ENCODE results near the gene FKBP7.

DNA sequence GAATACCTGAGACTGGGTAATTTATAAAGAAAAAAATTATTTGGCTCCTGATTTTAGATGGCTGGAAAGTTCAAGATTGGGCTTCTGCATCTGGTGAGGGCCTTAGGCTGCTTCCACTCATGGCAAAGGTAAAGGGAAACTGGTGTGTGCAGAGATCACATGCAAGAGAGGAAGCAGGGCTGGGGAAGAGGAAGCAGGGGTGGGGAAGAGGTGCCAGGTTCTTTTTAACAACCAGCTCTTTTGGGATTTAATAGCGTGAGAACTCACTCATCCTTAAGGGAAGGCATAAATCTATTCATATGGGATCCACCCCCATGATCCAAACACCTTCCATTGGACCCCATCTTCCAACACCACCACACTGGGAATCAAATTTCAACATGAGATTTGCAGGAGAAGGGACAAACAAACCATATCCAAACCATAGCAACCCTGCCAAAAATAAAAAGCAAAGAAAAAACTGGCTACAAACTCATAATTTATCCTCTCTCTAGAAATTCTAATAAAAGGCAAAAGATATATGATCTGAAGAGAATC lies 57.9 kb downstream of the FKBP7 start:
- TF ChIP-seq EZH2 (IDR thresholded peaks at IDR 0.05; ENCODE audit: borderline replicate concordance, low read depth, low read length, poor library complexity, severe bottlenecking) (no peak), CTCF (conservative IDR thresholded peaks at IDR 0.05; ENCODE audit: low read depth, low read length) (no peak)

Data from A673 (cell line).